ENCODE measurements around the gene MACROD2.

GRCh38 chr20:14445310-14445709 lies 450.0 kb downstream of the MACROD2 start:
- TF ChIP-seq POLR2A (IDR thresholded peaks at IDR 0.05; ENCODE audit: low read length) (no peak), SMC3 (IDR thresholded peaks at IDR 0.05) (no peak), CTCF (IDR thresholded peaks at IDR 0.05) (no peak)

Data from A549 (cell line).